ENCODE results near the gene AGMAT.
A peak's percentile ranks its signal among the peaks of the same experiment; 100 is the strongest.

Gene AGMAT

DNA sequence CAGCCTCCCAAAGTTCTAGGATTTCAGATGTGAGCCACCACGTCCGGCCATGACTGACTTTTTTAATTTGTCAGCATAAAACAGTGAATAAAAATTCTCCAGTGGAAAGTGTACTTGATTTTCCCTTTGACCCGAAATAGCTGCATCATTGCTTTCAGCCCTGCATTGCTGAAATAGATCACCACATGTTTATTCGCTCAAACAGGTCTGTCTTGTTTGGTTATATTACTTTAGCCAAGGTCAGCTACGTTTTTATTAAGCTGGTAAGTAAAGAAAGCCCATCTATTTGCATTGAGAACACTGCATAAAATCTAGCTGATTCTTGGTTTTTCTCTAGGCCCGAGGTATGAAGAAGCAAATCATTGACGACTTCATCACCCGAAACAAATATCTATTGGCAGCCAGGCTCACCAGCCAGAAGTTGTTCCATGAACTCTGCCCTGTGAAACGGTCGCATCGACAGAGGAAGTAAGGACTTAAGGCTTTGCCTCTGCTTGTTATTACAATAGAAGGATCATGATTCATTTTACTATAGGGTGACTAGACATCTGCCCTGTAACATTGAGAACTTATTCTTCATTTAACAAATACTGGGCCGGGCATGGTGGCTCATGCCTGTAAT is 25.6 kb downstream of the AGMAT start:
- DNase-seq (ENCODE audit: low read depth), result no peak

DNA sequence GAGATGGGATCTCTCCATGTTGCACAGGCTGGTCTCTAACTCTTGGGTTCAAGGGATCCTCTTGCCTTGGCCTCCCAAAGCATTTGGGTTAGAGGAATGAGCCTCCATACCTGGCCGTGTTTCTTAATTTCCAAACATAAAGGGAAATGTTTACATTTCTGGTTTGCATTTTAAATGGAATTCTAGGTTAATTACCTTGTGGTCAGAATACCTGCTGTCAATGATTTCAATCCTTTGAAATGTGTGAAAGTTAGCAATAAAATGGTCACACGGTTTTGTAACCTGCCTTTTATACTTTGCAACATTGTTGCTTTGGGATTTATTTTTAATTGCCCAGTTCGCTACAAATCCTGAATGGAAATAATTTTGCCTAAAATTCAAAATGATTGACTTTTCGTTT is 26.3 kb downstream of the AGMAT start:
- DNase-seq (ENCODE audit: low read depth), result no peak

DNA sequence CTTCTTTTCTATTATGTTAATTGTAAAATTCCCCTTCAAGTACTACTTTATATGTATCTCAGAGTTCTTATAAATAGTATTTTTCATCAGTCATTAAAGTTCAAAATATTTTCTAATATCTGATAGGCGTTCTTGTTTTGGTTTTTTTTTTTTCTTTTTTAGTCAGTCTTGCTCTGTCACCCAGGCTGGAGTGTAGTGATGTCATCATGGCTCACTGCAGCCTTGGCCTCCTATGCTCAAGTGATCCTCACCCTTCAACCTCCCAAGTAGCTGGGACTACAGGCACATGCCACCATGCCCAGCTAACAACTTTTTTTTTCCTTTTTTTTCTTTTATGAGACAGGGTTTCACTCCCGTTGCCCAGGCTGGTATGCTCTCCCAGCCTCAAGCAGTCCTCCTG is 27.3 kb downstream of the AGMAT start:
- DNase-seq (ENCODE audit: low read depth), result no peak

DNA sequence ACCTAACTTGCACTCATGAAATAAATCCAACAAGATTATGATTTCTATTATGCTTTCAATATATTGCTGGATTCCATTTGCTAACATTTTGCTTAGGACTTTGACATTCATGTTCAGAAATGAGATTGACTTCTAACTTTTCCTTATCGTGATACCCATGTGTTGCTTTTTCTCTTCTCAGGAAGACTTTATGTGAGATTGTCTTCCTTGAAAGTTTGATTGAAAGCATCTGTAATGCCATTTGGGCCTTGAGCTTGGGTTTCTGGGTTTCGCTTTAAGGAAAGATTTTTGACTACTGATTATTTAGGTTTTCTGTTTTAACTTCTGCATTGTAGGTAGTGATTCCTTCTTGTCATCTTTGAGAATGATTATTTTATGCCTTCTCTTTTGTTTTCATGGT is 27.8 kb downstream of the AGMAT start:
- DNase-seq (ENCODE audit: low read depth), result no peak

DNA sequence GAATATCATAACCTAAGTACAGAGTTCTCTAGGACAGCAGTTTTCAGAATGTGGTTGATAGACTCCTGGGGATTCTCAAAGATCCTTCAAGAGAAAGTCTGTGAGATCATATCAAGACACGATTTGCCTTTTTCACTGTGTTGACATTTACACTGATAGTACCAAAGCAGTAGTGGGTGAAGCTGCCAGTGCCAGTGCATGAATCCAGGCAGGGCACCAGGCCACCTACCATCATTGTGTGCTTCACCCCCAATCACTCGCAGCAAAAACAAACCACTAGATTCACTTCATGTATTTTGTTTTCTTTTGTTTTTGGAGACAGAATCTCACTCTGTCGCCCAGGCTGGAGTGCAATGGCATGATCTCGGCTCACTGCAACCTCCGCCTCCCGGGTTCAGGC is 34.3 kb downstream of the AGMAT start:
- DNase-seq (ENCODE audit: low read depth), result no peak

DNA sequence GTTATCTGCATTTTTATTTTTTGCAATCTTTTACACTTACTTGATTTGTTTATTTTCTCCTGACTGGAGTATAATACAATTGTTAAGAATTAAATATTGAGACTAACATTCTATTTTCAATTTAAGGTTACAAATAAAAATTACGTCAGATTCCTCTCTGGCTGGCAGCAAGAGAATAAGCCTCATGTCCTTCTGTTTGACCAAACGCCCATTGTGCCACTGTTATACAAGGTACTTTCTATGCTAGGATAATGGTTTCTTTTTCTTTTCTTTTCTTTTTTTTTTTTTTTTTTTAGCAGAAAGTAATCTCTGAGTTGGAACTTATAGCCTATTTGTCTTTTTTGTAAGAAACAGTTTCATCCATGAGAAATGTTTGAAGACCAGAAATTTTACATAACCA is 38.2 kb downstream of the AGMAT start:
- no peak for DNase-seq (ENCODE audit: low read depth)

DNA sequence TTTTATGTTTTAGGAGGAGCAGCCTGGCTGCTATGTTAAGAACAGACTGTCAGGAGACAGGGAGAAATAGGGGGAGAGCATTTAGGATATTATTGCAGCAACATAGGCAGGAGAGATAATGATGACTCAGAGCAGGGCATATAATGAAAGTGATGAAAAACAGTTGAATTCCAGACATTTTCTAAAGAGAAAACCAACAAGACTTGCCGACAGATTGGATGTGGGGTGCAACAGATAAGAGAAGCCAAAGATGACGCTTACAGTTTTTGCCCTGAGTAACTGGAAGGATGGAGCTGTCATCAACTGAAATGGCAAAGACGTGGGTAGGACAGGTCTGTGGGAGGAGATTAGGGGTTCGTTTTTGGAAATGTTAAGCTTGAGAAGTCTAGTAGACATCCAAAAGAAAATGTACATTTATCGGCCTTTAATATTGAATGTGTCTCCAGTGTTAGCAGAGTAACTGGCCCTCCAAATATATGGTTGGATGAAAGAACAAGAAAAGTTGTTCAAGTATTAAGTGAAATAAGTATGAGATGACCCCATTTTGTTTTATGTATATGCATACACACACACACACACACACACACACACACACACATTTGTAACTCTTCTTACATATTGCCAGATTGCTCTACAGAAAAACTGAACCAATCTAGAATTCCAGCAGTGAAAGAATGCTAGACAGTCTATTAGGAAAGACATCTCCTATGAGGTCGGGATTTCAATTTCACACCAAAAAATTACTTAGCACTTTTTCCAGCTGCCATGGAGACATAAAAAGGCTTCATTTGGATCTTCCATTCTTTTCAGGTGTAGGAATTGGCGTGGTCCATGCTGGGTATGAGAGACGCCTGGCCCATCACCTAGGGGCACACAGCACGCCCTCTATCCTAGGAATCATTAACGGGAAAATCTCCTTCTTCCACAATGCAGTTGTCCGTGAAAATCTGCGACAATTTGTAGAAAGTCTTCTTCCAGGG is 41.0 kb downstream of the AGMAT start:
- no peak for DNase-seq (ENCODE audit: low read depth)

DNA sequence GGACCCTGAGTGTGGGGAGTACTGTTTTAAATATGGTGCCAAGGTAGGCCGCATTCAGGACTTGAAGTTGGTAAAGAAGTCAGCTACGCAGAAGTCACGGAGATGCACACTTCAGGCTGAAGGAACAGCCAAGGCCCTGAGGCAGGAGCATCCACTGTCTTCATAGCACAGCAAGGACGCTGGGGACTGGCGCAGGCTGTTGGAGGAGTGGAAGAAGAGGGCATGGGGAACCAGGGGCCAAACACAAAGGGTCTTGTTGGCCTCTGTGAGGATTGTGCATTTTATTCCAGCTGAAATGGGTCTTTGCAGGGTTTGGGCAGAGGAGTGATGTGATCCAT is 41.6 kb downstream of the AGMAT start:
- no peak for DNase-seq (ENCODE audit: low read depth)

DNA sequence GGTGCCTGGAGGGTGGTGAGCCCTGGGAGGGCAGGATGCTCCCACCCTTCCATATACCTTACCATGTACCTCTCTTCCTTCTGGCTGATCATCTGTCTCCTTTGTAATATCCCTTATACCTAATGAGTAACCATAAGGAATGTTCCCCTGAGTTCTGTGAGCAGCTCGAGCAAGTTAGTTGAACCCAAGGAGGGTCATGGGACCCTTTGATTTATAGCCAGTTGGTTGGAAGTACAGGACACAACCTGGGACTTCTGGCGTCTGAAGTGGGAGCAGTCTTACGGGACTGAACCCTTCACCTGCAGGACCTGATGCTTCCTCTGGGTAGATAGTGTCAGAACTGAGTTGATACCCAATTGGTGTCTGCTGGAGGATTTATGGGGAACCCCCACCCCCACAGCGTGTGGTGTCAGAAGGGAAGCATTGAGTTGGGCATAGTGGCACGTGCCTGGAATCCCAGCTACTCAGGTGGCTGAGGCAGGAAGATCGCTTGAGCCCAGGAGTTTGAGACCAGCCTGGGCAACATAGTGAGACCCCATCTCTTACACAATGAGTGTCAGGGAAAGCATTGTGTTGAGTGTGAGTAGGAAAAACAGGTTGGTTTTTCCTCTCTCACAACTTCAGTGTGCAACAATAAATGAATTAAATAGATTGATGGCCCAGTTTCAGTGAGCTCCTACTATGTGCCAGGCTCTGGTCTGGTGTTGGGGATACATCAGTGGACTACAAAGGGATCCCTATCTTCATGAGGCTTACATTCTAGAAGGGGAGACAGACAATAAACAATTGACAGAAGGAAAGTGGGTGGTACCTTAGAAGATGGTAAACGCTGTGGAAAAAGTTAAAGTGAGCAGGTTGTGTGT is 42.2 kb downstream of the AGMAT start:
- DNase-seq (ENCODE audit: low read depth), result no peak

DNA sequence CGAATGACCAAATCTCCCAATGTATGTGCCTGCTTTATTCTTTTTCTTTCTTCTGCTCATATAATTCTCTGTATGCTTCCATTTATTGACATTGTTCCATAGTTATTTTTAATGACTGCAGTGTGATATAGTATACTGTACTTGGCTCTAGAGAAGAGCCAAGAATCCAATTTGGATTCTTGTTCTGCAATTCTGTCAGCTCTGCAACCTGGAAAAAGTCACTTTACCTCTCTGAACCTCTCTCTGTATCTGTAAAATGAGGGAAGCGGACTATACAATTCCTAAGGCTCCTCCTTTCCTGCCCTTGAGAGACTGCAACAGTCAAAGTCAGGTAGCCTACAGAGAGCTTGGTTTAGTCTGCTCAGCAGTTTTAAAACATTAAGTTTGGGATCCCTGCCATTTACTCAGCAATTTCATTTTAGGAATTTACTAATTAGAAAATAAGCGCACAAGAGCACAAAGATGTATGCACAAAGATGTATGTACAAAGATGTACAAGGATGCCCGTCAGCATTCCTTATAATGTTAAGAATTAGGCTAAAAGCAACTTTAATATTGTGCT is 43.5 kb downstream of the AGMAT start:
- no peak for DNase-seq (ENCODE audit: low read depth)

DNA sequence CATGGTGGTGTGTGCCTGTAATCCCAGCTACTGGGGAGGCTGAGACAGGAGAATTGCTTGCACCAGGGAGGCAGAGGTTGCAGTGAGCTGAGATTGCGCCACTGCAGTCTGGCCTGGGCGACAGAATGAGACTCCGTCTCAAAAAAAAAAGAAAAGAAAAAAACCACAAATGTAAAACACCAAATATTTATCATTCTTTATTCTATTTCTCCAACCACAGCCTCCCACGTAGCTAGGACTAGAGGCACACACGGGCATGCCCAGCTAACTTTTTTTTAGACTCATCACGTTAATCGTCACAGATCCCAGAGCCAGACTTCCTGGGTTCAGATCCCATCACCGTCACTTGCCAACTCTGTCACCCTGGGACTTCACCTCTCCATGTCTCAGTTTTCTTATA is 44.7 kb downstream of the AGMAT start:
- DNase-seq (ENCODE audit: low read depth), result no peak

DNA sequence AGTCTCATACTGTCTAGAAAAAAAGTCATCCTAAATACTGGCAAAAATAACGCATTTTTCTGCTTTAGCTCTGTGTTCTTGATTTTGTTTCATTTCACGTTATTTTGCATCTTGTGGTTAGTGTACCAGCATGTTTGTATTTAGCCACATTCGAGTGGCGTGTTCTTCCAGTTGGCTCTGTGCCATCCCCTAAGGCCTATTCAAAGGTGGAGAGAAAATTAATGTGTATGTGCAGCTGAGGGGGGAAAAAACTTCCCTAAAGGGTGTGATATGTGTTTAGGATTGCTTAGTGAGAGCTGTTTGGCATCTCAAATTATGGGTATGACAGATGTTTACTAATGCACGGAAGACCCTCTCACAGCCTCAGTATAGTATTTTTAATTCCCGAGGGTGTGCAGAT is 46.1 kb downstream of the AGMAT start:
- no peak for DNase-seq (ENCODE audit: low read depth)

DNA sequence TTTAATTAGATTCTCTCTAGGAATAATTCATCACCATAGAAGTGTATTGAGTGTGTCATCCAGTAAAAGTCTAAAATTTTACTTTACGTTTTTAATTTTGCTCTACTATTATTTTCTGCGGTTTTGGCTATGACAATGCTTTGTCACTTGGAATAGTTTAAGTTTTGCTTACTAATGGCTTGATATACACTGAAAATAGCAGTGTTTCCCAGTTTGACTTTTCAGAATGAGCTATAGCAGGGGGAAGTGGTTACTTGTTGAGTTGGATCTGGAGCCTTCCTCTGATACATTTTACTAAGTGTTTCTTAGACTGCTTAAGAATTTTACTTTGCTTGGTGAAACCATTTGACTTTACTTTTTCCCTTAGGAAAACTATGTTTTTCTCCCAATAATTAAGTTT is 53.2 kb downstream of the AGMAT start:
- DNase-seq (ENCODE audit: low read depth), result no peak

DNA sequence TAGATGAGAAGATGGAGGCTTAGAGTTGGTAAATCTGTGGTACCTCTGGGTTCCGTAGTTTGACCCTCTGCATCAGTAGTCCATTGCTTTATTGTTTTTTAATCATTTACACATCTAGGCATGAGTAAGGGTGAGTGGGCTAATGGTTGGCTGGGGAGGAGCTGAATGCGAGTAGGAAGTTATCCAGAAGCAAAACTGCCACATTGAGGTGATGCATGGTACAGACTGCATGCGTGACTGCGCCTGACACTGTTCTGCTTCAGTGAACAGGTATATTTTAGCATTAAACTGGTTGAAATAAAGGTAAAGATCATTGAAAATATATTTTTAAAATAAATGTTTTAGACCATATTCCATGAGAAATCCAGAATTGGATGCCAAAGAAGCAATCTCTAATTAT is 53.8 kb downstream of the AGMAT start:
- no peak for DNase-seq (ENCODE audit: low read depth)

DNA sequence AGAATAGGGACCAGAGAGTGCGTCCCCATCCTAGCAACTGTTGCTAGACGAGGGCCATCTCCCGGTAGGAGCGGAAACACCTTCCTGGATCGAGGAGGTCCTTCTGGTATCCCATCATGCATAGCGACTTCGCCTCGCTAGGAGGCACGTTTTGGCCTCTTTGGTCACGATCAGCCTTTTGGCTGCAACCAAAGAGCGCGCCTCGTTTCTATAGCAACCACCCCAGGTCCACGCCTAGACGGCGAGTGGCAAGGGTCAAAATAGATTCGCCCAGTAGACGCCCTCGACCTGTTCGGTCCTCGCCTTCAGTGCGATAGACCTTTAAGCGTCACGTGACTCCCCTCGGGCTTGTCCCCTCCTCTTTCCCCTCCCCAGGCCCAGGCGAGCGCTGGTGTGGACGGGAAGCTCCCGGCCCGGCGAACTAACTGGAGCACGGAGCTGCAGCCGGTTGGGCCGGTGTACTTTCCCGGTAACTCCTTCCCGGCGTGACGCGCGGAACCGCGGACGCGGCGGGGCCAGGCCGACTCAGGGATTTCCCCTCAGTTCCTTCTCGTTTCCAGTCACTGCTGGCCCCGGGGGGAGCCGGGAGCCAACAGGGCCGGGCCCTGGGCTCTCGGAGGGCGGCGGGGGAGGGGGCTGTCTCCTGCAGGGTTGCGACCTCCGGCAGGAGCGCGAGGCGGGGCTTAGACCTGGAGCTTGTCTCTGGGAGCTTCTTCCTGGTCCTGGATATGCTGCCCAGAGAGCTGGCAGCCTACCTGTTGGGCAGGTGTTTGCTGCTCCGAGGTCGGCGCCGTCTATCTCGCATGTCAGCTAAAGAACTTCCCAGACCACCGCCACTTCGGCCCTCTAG is 58.1 kb downstream of the AGMAT start, which contains the start of gene DNAJC16:
Gene DNAJC16, plus strand, starts transcription at position 359 of the 850 bp plus-strand sequence. CDS start 2,258 bp downstream, outside the sequence.
- peak; percentile 91 for DNase-seq (ENCODE audit: low read depth)

DNA sequence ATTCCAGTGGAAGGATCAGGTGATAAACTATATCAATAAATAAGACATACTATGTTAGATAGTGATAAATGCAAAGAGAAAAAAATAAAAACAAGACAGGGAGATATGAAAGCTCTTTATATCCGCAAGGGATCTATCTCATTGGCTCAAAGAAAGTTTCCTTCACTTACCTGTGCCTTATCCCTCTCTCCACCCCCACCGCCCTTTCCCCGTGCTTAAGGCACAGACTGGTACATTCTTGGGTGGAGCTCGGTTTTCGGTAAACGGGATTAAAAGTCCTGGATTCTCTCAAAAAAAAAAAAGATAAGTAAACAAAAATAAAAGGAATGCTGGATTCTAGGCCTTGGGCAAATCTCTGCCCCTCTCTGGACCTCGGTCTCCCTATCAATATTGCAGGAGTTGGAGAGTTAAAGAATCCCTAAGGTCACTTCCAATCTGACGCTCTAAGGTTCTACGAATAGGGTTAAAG is 58.8 kb downstream of the AGMAT start:
- DNase-seq (ENCODE audit: low read depth), result no peak

DNA sequence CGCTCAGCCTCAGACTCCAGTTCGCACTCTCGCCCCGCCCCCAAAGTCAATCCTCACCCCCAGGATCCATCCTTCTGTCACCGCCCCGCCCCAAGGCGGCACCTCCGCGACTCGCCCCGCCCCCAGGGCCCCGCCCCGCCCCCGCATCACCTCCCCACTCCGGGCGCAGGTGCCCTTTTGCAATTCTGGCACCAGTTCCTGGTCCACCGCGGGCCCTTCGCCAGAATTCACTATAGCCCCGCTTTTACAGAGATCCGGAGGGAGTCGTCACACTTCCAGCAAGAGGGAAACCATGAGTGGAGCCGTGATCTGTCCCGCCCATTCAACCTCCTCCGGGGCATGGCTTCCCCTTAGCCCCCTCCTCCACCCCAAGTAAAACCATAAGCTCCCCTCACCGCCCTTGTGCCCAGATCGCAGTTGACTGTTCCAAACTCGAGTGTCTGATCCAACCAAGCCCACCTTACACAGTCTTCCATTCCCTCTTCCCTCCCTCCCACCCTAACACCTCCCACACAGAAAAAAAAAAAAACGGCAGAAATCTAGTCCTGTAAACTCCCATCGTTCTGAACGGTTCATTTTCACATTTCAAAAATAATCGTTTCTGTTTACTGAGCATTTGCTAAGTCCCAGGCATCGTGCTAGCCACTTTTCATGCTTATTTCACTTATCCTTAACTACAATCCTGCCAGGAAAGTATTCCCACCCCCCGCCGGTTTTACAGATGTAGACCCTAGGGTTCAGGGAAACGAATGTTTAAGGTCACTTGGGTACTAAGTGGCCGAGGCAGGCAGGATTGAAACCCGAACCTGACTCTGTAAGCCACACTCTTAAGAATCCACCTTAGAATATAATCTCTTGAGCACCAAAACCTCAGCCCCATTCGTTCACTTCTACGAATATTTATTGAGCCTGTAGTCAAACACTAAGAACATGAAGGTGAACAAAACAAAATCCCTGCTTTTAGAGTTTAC is 59.5 kb downstream of the AGMAT start:
- DNase-seq (ENCODE audit: low read depth), result no peak

DNA sequence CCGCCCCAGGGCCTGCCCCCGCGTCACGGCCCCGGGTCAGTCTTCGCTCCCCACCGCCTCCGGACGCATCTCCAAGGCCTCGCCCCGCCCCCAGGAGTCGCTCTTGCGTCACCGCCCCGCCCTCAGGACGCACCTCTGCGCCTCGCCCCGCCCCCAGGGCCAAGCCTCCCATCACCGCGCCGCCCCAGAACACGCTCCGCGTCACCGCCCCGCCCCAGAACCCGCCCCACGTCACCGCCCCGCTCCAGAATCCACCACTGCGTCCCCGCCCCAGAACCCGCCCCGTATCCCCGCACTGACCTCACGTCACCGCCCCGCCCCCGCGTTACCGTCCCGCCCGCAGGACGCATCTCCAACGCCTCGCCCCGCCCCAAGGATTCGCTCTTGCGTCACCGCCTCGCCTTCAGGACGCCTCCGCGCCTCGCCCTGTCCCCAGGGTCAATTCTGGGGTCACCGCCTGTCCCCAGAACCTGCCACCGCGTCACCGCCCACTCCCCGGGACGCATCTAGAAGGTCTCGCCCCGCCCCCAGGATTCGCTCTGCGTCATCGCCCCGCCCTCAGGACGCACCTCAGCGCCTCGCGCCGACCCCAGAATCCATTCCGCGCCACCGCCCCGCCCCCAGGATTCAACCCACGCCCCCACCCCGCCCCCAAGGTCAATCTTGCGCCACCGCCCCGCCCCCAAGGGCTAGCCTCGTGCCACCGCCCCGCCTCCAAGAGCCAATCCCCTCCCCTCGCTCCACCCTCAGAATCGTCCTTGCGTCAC is 60.4 kb downstream of the AGMAT start:
- DNase-seq (ENCODE audit: low read depth), result peak; percentile 99

DNA sequence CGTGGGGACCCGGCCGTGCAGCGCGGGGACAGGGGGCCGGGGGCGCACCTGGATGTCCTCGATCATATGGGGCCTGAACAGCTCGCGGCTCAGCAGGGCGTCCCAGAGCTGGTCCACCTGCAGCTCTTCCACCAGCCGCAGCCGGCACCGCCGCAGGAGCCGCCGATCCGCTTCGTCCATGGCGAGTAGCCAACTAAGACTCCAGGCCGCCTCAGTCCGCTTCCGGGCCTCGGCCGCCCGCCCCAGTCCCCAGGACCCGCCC is 60.9 kb downstream of the AGMAT start, which contains the start of gene CASP9:
Gene CASP9, minus strand, starts transcription at position 195 of the 262 bp plus-strand sequence. Its CDS starts 15 bp downstream, at position 180.
- no peak for DNase-seq (ENCODE audit: low read depth)

All from activated T-helper 9 cell treated with anti-CD3 and anti-CD28 coated beads, Interleukin-2, amount 50 U/mL, for 16 hours (primary cell).